Lung (tissue), 12 donors: ENCODE measurements around the gene ABCC10. TPM values are rescaled to one million over a fixed set of nuclear protein-coding genes. Genes with fewer than 3 reads are reported as not detected.

Source experiments
- ATAC-seq: fragments of 200-7000 bp; cut with Tn5 transposase; one replicate; pipeline ENCODE4 v1.9.1; 2020; ENCODE audit warnings: moderate number of reproducible peaks; ENCODE audit not compliant: insufficient read depth, low FRiP score
- DNase-seq, 3 donors: peaks; one replicate each; pipeline ENCODE4 v3.0.0-alpha.2; 2013 to 2017
- H3K27ac ChIP-seq, 2 donors: one replicate each; pipeline ENCODE4 v1.5.1; 2013; ENCODE audit warnings: mild to moderate bottlenecking in 2 of 2, moderate library complexity in 2 of 2, control low read depth in 1 of 2, inconsistent platforms in 1 of 2, low read depth in 1 of 2, low read length in 1 of 2
- H3K27me3 ChIP-seq, 3 donors: one replicate each; pipeline ENCODE4 v1.5.1; 2013; ENCODE audit warnings: low read length in 2 of 3; ENCODE audit not compliant: control insufficient read depth in 3 of 3, insufficient read depth in 3 of 3
- H3K36me3 ChIP-seq, 4 donors: one replicate each; pipeline ENCODE4 v1.5.1; 2013; ENCODE audit warnings: low read length in 4 of 4, mild to moderate bottlenecking in 1 of 4, moderate library complexity in 1 of 4; ENCODE audit not compliant: control insufficient read depth in 4 of 4, insufficient read depth in 4 of 4
- H3K4me1 ChIP-seq, 5 donors: one replicate each; pipeline ENCODE4 v1.5.1; 2013; ENCODE audit warnings: low read length in 5 of 5, mild to moderate bottlenecking in 2 of 5, moderate library complexity in 1 of 5; ENCODE audit not compliant: control insufficient read depth in 5 of 5, insufficient read depth in 5 of 5
- H3K4me3 ChIP-seq: one replicate; pipeline ENCODE4 v1.5.1; 2013; ENCODE audit warnings: mild to moderate bottlenecking, control low read depth, moderate library complexity
- H3K9ac ChIP-seq, 2 donors: one replicate each; pipeline ENCODE4 v1.5.1; 2013; ENCODE audit warnings: low read length in 2 of 2, control low read depth in 1 of 2; ENCODE audit not compliant: insufficient read depth in 1 of 2
- H3K9me3 ChIP-seq, 4 donors: one replicate each; pipeline ENCODE4 v1.5.1; 2013; ENCODE audit warnings: low read length in 3 of 4, mild to moderate bottlenecking in 1 of 4, moderate library complexity in 1 of 4; ENCODE audit not compliant: control insufficient read depth in 4 of 4, insufficient read depth in 3 of 4
- CTCF ChIP-seq: IDR thresholded peaks from 2 replicates; pipeline ENCODE4 v1.5.1; 2012; ENCODE audit warnings: mild to moderate bottlenecking; ENCODE audit errors: control extremely low read depth, extremely low read depth
- WGBS, 2 donors: extraction: QIAGEN DNeasy Blood & Tissue Kit; methylation state at CpG; one replicate each; pipeline ENCODE4 v1.1.7; 2013; 5-methylcytosine and 5-hydroxymethylcytosine counted together
- polyA plus RNA-seq, 2 donors: library from polyadenylated mRNA; stranded (reverse); fragments of 200-250 nt; gene quantifications; one replicate each; pipeline ENCODE4 v1.2.1, GENCODE V29; 2013
- total RNA-seq, 2 donors: library from RNA; depleted of rRNA in 1 of 2; stranded (reverse); fragments of >200 nt in 1 of 2; gene quantifications; one replicate each; pipeline ENCODE4 v1.2.1, GENCODE V29; 2014 to 2021
- donor health status: control.
- donor health status: control.
- donor health status: Bipolar disorder and iron deficiency.
- donor health status: healthy.
- donor health status: DM: yes; HTN: yes; CAD: no.

ABCC10 gene
- total and polyA plus RNA-seq, 4 donors: 15.7 to 43.3 (median 26.2) TPM

- DNase-seq: no peak
- H3K9ac ChIP-seq: no peak overlapping the region
- H3K27ac ChIP-seq: no peak overlapping the region
- ATAC-seq: no peak
- peaks cover 0 to 5% (median 0%) of the 10 kb centered on the region in 3 donors for H3K27me3 ChIP-seq
- no peak overlapping the region for H3K4me3 ChIP-seq
- no peaks in the 10 kb centered on the region for H3K36me3 ChIP-seq
- 84 to 90% methylated on average over 4 of the region's 4 CpGs for WGBS, 2 donors
- H3K4me1 ChIP-seq: peaks cover 0 to 5% (median 0%) of the 10 kb centered on the region in 5 donors
- H3K9me3 ChIP-seq: no peaks in the 10 kb centered on the region
- TF ChIP-seq CTCF: no peak
These were observed 40.4 kb downstream of the ABCC10 start for GRCh38 chr6:43467752-43468151.

GRCh38 chr6:43468240-43468639, 40.9 kb downstream of the ABCC10 start:
- peaks cover 0 to 5% (median 0%) of the 10 kb centered on the region in 5 donors for H3K4me1 ChIP-seq
- no peaks in the 10 kb centered on the region for H3K9me3 ChIP-seq
- no peak overlapping the region for H3K27ac ChIP-seq
- TF ChIP-seq CTCF: no peak
- WGBS, 2 donors: 75 to 86% methylated on average over 4 of the region's 4 CpGs
- no peak for ATAC-seq
- H3K4me3 ChIP-seq: no peak overlapping the region
- no peaks in the 10 kb centered on the region for H3K36me3 ChIP-seq
- peaks cover 0 to 3% (median 0%) of the 10 kb centered on the region in 3 donors for H3K27me3 ChIP-seq
- no peak overlapping the region for H3K9ac ChIP-seq
- no peak for DNase-seq

- no peak for TF ChIP-seq CTCF
- Histone ChIP-seq H3K9ac (no peak overlapping the region), H3K27ac (peak overlapping the region in 1 of 2 donors; percentile 24), H3K4me1 (peaks cover 0 to 5% (median 0%) of the 10 kb centered on the region in 5 donors), H3K27me3 (no peaks in the 10 kb centered on the region), H3K9me3 (no peaks in the 10 kb centered on the region), H3K4me3 (no peak overlapping the region), H3K36me3 (no peaks in the 10 kb centered on the region)
- ATAC-seq (no peak), DNase-seq (peak in 1 of 3 donors; percentile 2)
- 67 to 81% methylated on average over 13 of the region's 13 CpGs for WGBS, 2 donors
These were observed 41.7 kb downstream of the ABCC10 start for GRCh38 chr6:43468748-43469681.
